ENCODE results near the gene ERC2.

Gene ERC2

DNA sequence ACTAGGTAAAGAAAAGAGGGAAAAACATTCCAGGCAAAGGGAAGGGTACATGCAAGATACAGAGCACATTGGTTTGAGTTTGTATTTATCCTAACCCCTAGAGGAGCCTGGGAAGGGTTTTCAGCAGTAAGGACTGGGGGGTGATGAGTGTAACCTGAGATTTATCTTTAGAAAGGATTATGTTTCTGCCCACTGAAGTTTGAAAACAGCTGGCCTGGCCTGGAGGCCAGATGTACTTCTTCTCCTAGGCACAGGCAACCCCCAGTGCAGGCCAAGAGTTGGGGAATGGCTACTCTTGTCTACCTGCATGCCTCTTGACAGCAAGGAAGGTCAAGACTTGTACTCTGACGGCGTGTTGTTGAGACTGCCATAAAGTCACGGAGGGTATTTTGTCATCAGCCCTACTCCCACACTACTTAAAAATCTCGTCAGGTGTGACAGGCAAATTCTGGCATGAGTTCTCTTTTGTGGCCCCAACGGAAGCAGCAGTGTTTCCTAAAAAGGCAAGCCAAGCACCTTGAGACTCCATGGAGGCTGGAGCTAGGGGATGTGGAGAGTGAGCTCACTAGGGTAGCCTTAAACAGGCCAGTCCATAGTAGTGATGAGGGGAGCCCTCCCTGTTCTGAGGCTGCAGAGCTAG lies 739.7 kb downstream of the ERC2 start:
- Histone ChIP-seq H3K4me3 (ENCODE audit: low read length in 2 of 2) (no peak overlapping the region), H3K27ac (ENCODE audit: low read depth in 2 of 2, low read length in 2 of 2) (no peak overlapping the region), H3K36me3 (ENCODE audit: control insufficient read depth in 2 of 2, insufficient read depth in 2 of 2, low read length in 2 of 2) (no peaks in the 10 kb centered on the region), H3K9me3 (ENCODE audit: control insufficient read depth in 2 of 2, low read length in 2 of 2) (no peaks in the 10 kb centered on the region), H3K27me3 (ENCODE audit: control insufficient read depth in 2 of 2, insufficient read depth in 2 of 2, low read length in 2 of 2) (no peaks in the 10 kb centered on the region), H3K9ac (ENCODE audit: low read depth in 1 of 2, low read length in 2 of 2) (no peak overlapping the region), H3K4me1 (ENCODE audit: control insufficient read depth in 2 of 2, insufficient read depth in 2 of 2, low read length in 2 of 2) (no peaks in the 10 kb centered on the region)

DNA sequence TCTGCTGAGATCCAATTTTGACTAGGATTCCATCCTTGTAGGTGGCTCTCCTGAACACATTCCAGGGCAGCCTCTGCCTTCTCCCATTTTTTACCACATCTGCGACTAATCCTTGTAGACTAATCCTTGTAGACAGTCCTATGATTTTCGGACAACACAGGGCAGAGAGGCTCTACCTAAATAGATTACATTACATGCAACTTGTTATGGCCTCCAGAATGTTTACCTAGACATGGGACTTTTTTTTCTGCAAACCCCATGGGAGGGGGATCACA lies 741.8 kb downstream of the ERC2 start:
- H3K4me3 ChIP-seq (ENCODE audit: low read length in 2 of 2), result no peak overlapping the region
- no peak overlapping the region for H3K27ac ChIP-seq (ENCODE audit: low read depth in 2 of 2, low read length in 2 of 2)
- no peaks in the 10 kb centered on the region for H3K9me3 ChIP-seq (ENCODE audit: control insufficient read depth in 2 of 2, low read length in 2 of 2)
- H3K4me1 ChIP-seq (ENCODE audit: control insufficient read depth in 2 of 2, insufficient read depth in 2 of 2, low read length in 2 of 2), result no peaks in the 10 kb centered on the region
- no peaks in the 10 kb centered on the region for H3K27me3 ChIP-seq (ENCODE audit: control insufficient read depth in 2 of 2, insufficient read depth in 2 of 2, low read length in 2 of 2)
- no peaks in the 10 kb centered on the region for H3K36me3 ChIP-seq (ENCODE audit: control insufficient read depth in 2 of 2, insufficient read depth in 2 of 2, low read length in 2 of 2)
- no peak overlapping the region for H3K9ac ChIP-seq (ENCODE audit: low read depth in 1 of 2, low read length in 2 of 2)

DNA sequence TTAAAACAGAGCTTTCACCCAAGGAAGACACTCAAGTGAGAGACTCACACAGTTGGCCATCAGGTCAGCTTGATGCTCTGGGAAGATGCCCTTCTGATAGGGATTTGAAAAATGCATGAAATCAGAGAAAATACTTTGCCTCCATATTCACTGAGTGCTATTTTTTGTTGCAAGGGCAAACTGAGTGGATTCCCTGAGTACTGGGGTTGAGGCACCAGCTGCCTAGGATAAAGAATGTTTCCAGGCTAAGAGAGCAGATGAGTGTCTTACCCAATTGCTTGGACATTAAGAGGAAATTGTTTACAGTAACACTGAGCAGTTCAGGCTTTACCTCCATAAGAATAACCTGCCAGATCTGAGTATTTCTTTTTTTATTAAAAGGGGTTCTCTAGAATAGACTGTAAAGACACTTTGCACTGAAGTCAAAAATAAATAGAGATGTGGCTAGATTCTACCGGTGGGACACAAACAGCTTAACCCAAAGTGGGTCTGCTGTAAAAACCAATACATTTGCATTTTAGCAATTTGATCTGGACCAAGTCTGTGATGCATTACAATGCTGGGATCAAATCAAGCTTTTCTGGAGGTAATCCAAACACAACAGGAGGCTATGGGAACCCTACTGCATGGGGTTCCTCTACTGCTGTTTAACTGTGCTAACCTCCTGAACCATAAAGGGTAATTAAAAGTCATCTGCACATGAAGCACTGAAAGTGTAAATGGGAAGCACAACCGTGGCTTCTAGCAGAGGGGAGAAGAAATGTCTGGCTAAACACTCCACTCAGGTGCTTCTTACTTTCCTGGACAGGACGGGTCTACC lies 742.4 kb downstream of the ERC2 start:
- H3K9me3 ChIP-seq (ENCODE audit: control insufficient read depth in 2 of 2, low read length in 2 of 2), result no peaks in the 10 kb centered on the region
- H3K27ac ChIP-seq (ENCODE audit: low read depth in 2 of 2, low read length in 2 of 2), result no peak overlapping the region
- H3K9ac ChIP-seq (ENCODE audit: low read depth in 1 of 2, low read length in 2 of 2), result no peak overlapping the region
- no peaks in the 10 kb centered on the region for H3K36me3 ChIP-seq (ENCODE audit: control insufficient read depth in 2 of 2, insufficient read depth in 2 of 2, low read length in 2 of 2)
- H3K27me3 ChIP-seq (ENCODE audit: control insufficient read depth in 2 of 2, insufficient read depth in 2 of 2, low read length in 2 of 2), result no peaks in the 10 kb centered on the region
- no peaks in the 10 kb centered on the region for H3K4me1 ChIP-seq (ENCODE audit: control insufficient read depth in 2 of 2, insufficient read depth in 2 of 2, low read length in 2 of 2)
- H3K4me3 ChIP-seq (ENCODE audit: low read length in 2 of 2), result no peak overlapping the region

DNA sequence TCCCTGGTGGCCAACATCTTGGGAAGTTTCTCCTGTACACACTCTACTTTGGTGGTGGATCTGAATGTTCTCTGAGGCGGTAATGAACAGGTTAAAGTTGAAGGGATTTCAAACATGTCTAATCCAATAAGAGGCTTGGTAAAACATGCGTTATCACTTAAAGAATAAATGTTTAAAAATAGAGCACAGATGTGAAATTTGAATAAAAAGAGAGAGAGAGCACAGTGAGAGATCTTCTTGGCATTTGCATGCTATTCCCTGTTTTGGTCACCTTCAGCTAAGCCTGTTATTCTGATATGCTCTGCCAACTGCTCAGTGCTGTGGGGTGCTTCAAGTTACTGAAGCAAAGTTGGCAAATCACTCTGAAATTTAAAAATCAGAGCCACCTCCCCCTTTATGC lies 743.4 kb downstream of the ERC2 start:
- no peak overlapping the region for H3K4me3 ChIP-seq (ENCODE audit: low read length in 2 of 2)
- H3K27ac ChIP-seq (ENCODE audit: low read depth in 2 of 2, low read length in 2 of 2), result no peak overlapping the region
- H3K9ac ChIP-seq (ENCODE audit: low read depth in 1 of 2, low read length in 2 of 2), result no peak overlapping the region
- no peaks in the 10 kb centered on the region for H3K36me3 ChIP-seq (ENCODE audit: control insufficient read depth in 2 of 2, insufficient read depth in 2 of 2, low read length in 2 of 2)
- H3K4me1 ChIP-seq (ENCODE audit: control insufficient read depth in 2 of 2, insufficient read depth in 2 of 2, low read length in 2 of 2), result no peaks in the 10 kb centered on the region
- H3K27me3 ChIP-seq (ENCODE audit: control insufficient read depth in 2 of 2, insufficient read depth in 2 of 2, low read length in 2 of 2), result no peaks in the 10 kb centered on the region
- H3K9me3 ChIP-seq (ENCODE audit: control insufficient read depth in 2 of 2, low read length in 2 of 2), result no peaks in the 10 kb centered on the region

DNA sequence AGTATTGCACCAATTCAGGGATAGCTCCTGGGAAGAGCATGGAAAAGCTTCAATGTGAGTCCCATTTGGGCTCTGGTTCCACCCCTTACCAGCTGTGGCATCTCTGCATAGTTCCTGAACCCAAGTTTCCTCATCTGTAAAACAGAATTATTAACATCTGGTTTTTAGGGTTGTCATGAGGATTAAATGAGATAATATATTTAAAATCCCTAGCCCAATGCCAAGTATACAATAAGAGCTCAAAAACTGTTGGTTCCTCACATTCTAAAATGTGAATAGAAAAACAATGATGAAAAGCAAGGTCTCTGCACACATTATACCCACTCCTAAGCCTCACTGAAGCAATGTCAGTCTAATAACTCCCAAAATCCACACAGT lies 743.9 kb downstream of the ERC2 start:
- Histone ChIP-seq H3K36me3 (ENCODE audit: control insufficient read depth in 2 of 2, insufficient read depth in 2 of 2, low read length in 2 of 2) (no peaks in the 10 kb centered on the region), H3K4me1 (ENCODE audit: control insufficient read depth in 2 of 2, insufficient read depth in 2 of 2, low read length in 2 of 2) (no peaks in the 10 kb centered on the region), H3K27ac (ENCODE audit: low read depth in 2 of 2, low read length in 2 of 2) (no peak overlapping the region), H3K9ac (ENCODE audit: low read depth in 1 of 2, low read length in 2 of 2) (no peak overlapping the region), H3K27me3 (ENCODE audit: control insufficient read depth in 2 of 2, insufficient read depth in 2 of 2, low read length in 2 of 2) (no peaks in the 10 kb centered on the region), H3K9me3 (ENCODE audit: control insufficient read depth in 2 of 2, low read length in 2 of 2) (no peaks in the 10 kb centered on the region), H3K4me3 (ENCODE audit: low read length in 2 of 2) (no peak overlapping the region)

DNA sequence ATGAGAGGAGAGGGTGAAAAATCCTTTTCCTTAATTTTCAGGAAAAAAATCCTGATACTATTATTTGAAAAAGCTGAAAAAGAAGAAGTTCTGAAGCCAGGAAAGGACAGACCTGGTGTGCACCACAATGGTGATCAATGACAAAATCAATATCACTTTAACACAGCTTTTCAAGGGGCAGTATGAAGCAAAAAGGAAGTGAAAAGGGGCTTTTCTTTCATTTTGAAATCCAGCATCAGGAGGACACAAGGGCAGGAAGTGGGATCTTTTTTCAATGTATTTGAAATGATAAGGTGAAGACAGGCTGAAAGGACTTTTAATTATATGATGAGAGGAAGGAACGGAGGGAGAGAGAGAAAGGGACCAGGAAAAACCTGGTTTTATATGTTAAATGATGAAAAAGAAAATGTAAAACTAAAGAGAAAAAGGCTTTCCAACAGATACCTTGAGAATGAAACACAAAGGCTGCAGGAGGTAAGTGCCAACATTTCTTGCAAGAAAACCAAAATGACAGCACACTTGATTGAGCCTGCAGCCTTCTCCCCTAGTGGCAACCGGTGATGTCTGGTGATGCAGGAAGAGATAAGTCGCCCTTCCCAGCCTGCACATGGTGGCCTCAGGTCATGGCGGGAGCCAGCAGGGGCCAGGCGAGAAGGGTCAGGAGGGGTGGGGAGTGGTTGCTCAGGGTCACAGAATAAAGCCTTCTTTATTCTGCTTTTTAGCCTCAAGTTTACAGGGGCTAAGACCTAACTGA lies 744.4 kb downstream of the ERC2 start:
- Histone ChIP-seq H3K4me3 (ENCODE audit: low read length in 2 of 2) (no peak overlapping the region), H3K36me3 (ENCODE audit: control insufficient read depth in 2 of 2, insufficient read depth in 2 of 2, low read length in 2 of 2) (no peaks in the 10 kb centered on the region), H3K4me1 (ENCODE audit: control insufficient read depth in 2 of 2, insufficient read depth in 2 of 2, low read length in 2 of 2) (no peaks in the 10 kb centered on the region), H3K27ac (ENCODE audit: low read depth in 2 of 2, low read length in 2 of 2) (no peak overlapping the region), H3K27me3 (ENCODE audit: control insufficient read depth in 2 of 2, insufficient read depth in 2 of 2, low read length in 2 of 2) (no peaks in the 10 kb centered on the region), H3K9ac (ENCODE audit: low read depth in 1 of 2, low read length in 2 of 2) (no peak overlapping the region), H3K9me3 (ENCODE audit: control insufficient read depth in 2 of 2, low read length in 2 of 2) (no peaks in the 10 kb centered on the region)

DNA sequence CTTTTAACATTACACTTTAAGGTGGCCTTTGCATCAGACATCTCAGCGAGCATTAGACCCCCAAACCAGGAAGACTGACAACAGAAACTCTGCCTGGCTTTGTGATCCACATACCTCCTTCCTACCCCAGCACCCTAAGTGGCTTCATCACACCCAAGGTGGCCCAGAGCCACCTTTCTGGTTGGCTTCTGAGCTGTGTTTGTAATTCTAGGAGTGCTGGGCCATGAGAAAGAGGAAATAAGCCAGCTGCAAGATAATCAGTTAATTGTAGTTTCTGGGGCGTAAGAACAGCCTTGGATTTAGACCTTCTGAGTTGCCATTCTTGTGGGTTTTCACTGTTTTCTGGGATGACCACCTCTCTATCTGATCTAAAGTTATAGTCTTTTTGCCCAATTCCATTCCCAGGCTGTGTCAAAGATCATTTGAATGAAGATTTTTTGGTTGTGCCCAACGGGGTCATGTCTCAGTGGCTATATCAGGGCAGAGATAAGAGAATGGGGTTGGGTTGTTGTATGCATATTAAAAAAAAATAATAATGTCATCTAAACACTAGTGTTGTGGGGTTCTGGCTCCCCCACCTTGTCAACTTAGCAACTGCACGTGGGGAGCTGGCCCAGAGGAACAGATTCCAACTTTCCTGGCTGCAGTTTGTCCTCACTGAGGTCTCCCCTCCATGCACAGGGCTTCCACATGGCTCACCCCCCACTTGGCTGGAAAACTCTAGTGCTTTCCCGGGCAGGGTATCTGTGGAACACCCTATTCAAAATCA lies 746.4 kb downstream of the ERC2 start:
- Histone ChIP-seq H3K4me1 (ENCODE audit: control insufficient read depth in 2 of 2, insufficient read depth in 2 of 2, low read length in 2 of 2) (no peaks in the 10 kb centered on the region), H3K27ac (ENCODE audit: low read depth in 2 of 2, low read length in 2 of 2) (no peak overlapping the region), H3K4me3 (ENCODE audit: low read length in 2 of 2) (no peak overlapping the region), H3K9me3 (ENCODE audit: control insufficient read depth in 2 of 2, low read length in 2 of 2) (no peaks in the 10 kb centered on the region), H3K36me3 (ENCODE audit: control insufficient read depth in 2 of 2, insufficient read depth in 2 of 2, low read length in 2 of 2) (no peaks in the 10 kb centered on the region), H3K27me3 (ENCODE audit: control insufficient read depth in 2 of 2, insufficient read depth in 2 of 2, low read length in 2 of 2) (no peaks in the 10 kb centered on the region), H3K9ac (ENCODE audit: low read depth in 1 of 2, low read length in 2 of 2) (no peak overlapping the region)

DNA sequence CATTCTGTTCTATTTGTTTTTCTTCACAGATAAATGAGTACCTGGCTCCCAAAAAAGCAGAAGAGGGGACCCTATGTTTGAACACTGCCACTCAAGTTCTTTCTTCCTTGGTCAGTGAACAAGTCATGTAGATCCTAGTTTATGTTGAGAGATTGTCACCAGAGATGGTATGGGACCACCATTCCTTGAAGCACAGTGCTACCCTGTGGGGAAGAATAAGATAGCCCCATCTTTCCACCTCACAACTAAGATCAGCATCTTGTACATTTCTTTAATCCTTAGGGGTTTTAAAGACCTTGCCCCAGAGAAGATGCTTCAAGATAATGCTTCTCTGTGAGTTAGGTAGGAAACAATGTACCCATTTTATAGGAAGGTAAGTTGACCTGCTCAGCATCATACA lies 747.7 kb downstream of the ERC2 start:
- Histone ChIP-seq H3K36me3 (ENCODE audit: control insufficient read depth in 2 of 2, insufficient read depth in 2 of 2, low read length in 2 of 2) (no peaks in the 10 kb centered on the region), H3K27ac (ENCODE audit: low read depth in 2 of 2, low read length in 2 of 2) (no peak overlapping the region), H3K4me1 (ENCODE audit: control insufficient read depth in 2 of 2, insufficient read depth in 2 of 2, low read length in 2 of 2) (no peaks in the 10 kb centered on the region), H3K9me3 (ENCODE audit: control insufficient read depth in 2 of 2, low read length in 2 of 2) (no peaks in the 10 kb centered on the region), H3K4me3 (ENCODE audit: low read length in 2 of 2) (no peak overlapping the region), H3K27me3 (ENCODE audit: control insufficient read depth in 2 of 2, insufficient read depth in 2 of 2, low read length in 2 of 2) (no peaks in the 10 kb centered on the region), H3K9ac (ENCODE audit: low read depth in 1 of 2, low read length in 2 of 2) (no peak overlapping the region)

DNA sequence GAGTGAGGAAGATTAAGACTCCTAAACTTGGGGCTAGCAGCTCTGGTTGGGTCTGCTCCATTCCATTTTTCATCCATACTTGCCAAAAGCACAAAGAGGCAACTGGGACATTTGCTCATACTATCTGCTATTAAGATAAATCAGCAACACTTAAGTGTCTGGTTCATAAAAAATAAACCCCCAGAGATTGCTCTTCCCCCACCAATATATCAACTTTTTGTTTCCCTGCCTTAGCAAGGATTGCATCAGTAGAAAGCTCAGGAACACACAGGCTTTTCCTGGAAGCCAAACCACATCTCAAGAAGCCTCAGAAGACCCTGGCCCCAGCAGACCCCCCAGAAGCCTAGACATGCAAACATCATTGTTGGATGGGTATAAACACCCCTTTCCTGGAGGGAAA lies 748.8 kb downstream of the ERC2 start:
- no peaks in the 10 kb centered on the region for H3K9me3 ChIP-seq (ENCODE audit: control insufficient read depth in 2 of 2, low read length in 2 of 2)
- H3K27ac ChIP-seq (ENCODE audit: low read depth in 2 of 2, low read length in 2 of 2), result no peak overlapping the region
- no peak overlapping the region for H3K9ac ChIP-seq (ENCODE audit: low read depth in 1 of 2, low read length in 2 of 2)
- no peak overlapping the region for H3K4me3 ChIP-seq (ENCODE audit: low read length in 2 of 2)
- H3K4me1 ChIP-seq (ENCODE audit: control insufficient read depth in 2 of 2, insufficient read depth in 2 of 2, low read length in 2 of 2), result no peaks in the 10 kb centered on the region
- H3K27me3 ChIP-seq (ENCODE audit: control insufficient read depth in 2 of 2, insufficient read depth in 2 of 2, low read length in 2 of 2), result no peaks in the 10 kb centered on the region
- H3K36me3 ChIP-seq (ENCODE audit: control insufficient read depth in 2 of 2, insufficient read depth in 2 of 2, low read length in 2 of 2), result no peaks in the 10 kb centered on the region

DNA sequence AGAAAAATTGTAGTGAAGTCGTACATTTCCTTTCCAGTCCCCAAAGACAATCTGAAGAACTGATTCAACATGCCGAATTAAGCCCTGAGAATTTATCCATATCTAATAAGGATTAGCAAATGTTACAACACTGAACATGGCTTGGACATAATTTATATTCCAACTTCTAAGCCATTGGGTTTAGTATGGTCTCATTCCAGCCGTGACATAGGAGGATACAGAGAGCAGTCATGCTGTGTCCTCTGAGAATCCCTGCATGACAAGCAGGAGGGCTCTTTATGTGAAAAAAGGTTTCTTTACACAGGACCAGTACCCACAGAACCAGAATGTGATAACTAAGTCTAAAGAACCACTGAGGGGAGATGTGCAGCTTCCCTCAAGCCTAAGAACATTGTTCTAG lies 749.3 kb downstream of the ERC2 start:
- H3K9me3 ChIP-seq (ENCODE audit: control insufficient read depth in 2 of 2, low read length in 2 of 2), result no peaks in the 10 kb centered on the region
- H3K36me3 ChIP-seq (ENCODE audit: control insufficient read depth in 2 of 2, insufficient read depth in 2 of 2, low read length in 2 of 2), result no peaks in the 10 kb centered on the region
- H3K4me1 ChIP-seq (ENCODE audit: control insufficient read depth in 2 of 2, insufficient read depth in 2 of 2, low read length in 2 of 2), result no peaks in the 10 kb centered on the region
- H3K27ac ChIP-seq (ENCODE audit: low read depth in 2 of 2, low read length in 2 of 2), result no peak overlapping the region
- no peak overlapping the region for H3K9ac ChIP-seq (ENCODE audit: low read depth in 1 of 2, low read length in 2 of 2)
- no peak overlapping the region for H3K4me3 ChIP-seq (ENCODE audit: low read length in 2 of 2)
- no peaks in the 10 kb centered on the region for H3K27me3 ChIP-seq (ENCODE audit: control insufficient read depth in 2 of 2, insufficient read depth in 2 of 2, low read length in 2 of 2)
